GM19372 (cell line): Measurements from ENCODE around the gene GPR179.

Experiments used
- ATAC-seq: cut with Tn5 transposase; IDR thresholded peaks from one replicate; pipeline ENCODE4 v1.9.1; 2021; ENCODE audit warnings: mild to moderate bottlenecking, low read depth, moderate library complexity; ENCODE audit not compliant: unreplicated experiment

The GPR179 gene

GRCh38 chr17:38344420-38344745, 627 bp upstream of the GPR179 start:
- no peak for ATAC-seq

- ATAC-seq, result no peak
Observed at GRCh38 chr17:38342886-38343607, 709 bp downstream of the GPR179 start.

- ATAC-seq, result no peak
Observed at GRCh38 chr17:38341035-38341721, 2.6 kb downstream of the GPR179 start.

- ATAC-seq, result no peak
Observed at GRCh38 chr17:38339891-38340290, 3.9 kb downstream of the GPR179 start.

GRCh38 chr17:38338535-38338934, 5.2 kb downstream of the GPR179 start:
- ATAC-seq, result no peak

- ATAC-seq, result no peak
Observed at GRCh38 chr17:38338053-38338452, 5.7 kb downstream of the GPR179 start.

- ATAC-seq, result no peak
Observed at GRCh38 chr17:38336838-38337237, 6.9 kb downstream of the GPR179 start.

- no peak for ATAC-seq
Observed at GRCh38 chr17:38334480-38335364, 9.0 kb downstream of the GPR179 start.

- no peak for ATAC-seq
Observed at GRCh38 chr17:38333635-38334295, 10.0 kb downstream of the GPR179 start.

- ATAC-seq, result no peak
Observed at GRCh38 chr17:38332735-38333134, 11.0 kb downstream of the GPR179 start.

- ATAC-seq, result no peak
Observed at GRCh38 chr17:38330941-38331411, 12.8 kb downstream of the GPR179 start.

- no peak for ATAC-seq
Observed at GRCh38 chr17:38329808-38330730, 13.7 kb downstream of the GPR179 start.

GRCh38 chr17:38329284-38329683, 14.5 kb downstream of the GPR179 start:
- no peak for ATAC-seq

GRCh38 chr17:38328620-38329019, 15.1 kb downstream of the GPR179 start:
- no peak for ATAC-seq

- ATAC-seq, result no peak
Observed at GRCh38 chr17:38327936-38328335, 15.8 kb downstream of the GPR179 start.

- ATAC-seq, result no peak
Observed at GRCh38 chr17:38326996-38327792, 16.6 kb downstream of the GPR179 start.

- ATAC-seq, result no peak
Observed at GRCh38 chr17:38325221-38325851, 18.4 kb downstream of the GPR179 start.

- no peak for ATAC-seq
Observed at GRCh38 chr17:38324772-38325171, 19.0 kb downstream of the GPR179 start.
